ENCODE measurements around the gene HAUS8. TPM values are rescaled to one million over a fixed set of nuclear protein-coding genes. Genes with fewer than 3 reads are reported as not detected.

Gene HAUS8
- total RNA-seq (2022; extraction: Qiagen RNA extraction; ENCODE audit: low read depth), result 13.7 to 17.1 TPM (median 15.3 TPM) in 5 replicates

GRCh38 chr19:17075035-17075863 lies at the start of gene HAUS8, which contains the start of gene MYO9B:
Gene HAUS8, minus strand, starts transcription at chr19:17075452. Its CDS starts 30 bp downstream, at chr19:17075422.
Gene MYO9B, plus strand, starts transcription at chr19:17075777. Its CDS starts 25,941 bp downstream, at chr19:17101718.

GRCh38 chr19:17026706-17027534 lies 48.3 kb downstream of the HAUS8 start, which contains the start of gene CPAMD8:
Gene CPAMD8, minus strand, starts transcription at chr19:17026810. Its CDS starts 168 bp downstream, at chr19:17026642.

Other genes with a start within 250 kb of the HAUS8 start
- 15.5 to 23.9 TPM (median 23.1 TPM) in 5 replicates for gene SIN3B, start 246.1 kb downstream of the HAUS8 start, total RNA-seq (2022; extraction: Qiagen RNA extraction; ENCODE audit: low read depth)
- gene F2RL3, start 186.5 kb downstream of the HAUS8 start, total RNA-seq (2022; extraction: Qiagen RNA extraction; ENCODE audit: low read depth), result not detected in 5 replicates
- 0.04 to 0.46 TPM (median 0.42 TPM) in 3 of 5 replicates, not detected in the others for gene CPAMD8, start 48.6 kb downstream of the HAUS8 start, total RNA-seq (2022; extraction: Qiagen RNA extraction; ENCODE audit: low read depth)
- 24.8 to 39.5 TPM (median 35.9 TPM) in 5 replicates for gene MYO9B, start 325 bp upstream of the HAUS8 start, total RNA-seq (2022; extraction: Qiagen RNA extraction; ENCODE audit: low read depth)
- gene USE1, start 139.9 kb upstream of the HAUS8 start, total RNA-seq (2022; extraction: Qiagen RNA extraction; ENCODE audit: low read depth), result 12.2 to 17.8 TPM (median 16.3 TPM) in 5 replicates
- gene OCEL1, start 150.8 kb upstream of the HAUS8 start, total RNA-seq (2022; extraction: Qiagen RNA extraction; ENCODE audit: low read depth), result 8.0 to 13.5 TPM (median 11.6 TPM) in 5 replicates
- 25.5 to 79.2 TPM (median 72.8 TPM) in 5 replicates for gene NR2F6, start 170.5 kb upstream of the HAUS8 start, total RNA-seq (2022; extraction: Qiagen RNA extraction; ENCODE audit: low read depth)
- not detected in 5 replicates for gene USHBP1, start 189.3 kb upstream of the HAUS8 start, total RNA-seq (2022; extraction: Qiagen RNA extraction; ENCODE audit: low read depth)
- 58.2 to 67.7 TPM (median 62.6 TPM) in 5 replicates for gene BABAM1, start 192.0 kb upstream of the HAUS8 start, total RNA-seq (2022; extraction: Qiagen RNA extraction; ENCODE audit: low read depth)
- 0.12 to 0.90 TPM (median 0.52 TPM) in 5 replicates for gene ANKLE1, start 206.4 kb upstream of the HAUS8 start, total RNA-seq (2022; extraction: Qiagen RNA extraction; ENCODE audit: low read depth)
- gene ABHD8, start 228.0 kb upstream of the HAUS8 start, total RNA-seq (2022; extraction: Qiagen RNA extraction; ENCODE audit: low read depth), result 2.0 to 3.2 TPM (median 3.1 TPM) in 5 replicates
- gene MRPL34, start 230.4 kb upstream of the HAUS8 start, total RNA-seq (2022; extraction: Qiagen RNA extraction; ENCODE audit: low read depth), result 40.0 to 98.7 TPM (median 87.8 TPM) in 5 replicates
- 46.6 to 71.6 TPM (median 63.9 TPM) in 5 replicates for gene DDA1, start 234.1 kb upstream of the HAUS8 start, total RNA-seq (2022; extraction: Qiagen RNA extraction; ENCODE audit: low read depth)

Data from A549 treated with ZK216348 at 1 μM for 4 hours (cell line).